Measurements from ENCODE around the gene MLN. TPM values are rescaled to one million over a fixed set of nuclear protein-coding genes. Genes with fewer than 3 reads are reported as not detected.

MLN gene
- total RNA-seq, 1 experiment from 2014 or later = not detected

GRCh38 chr6:33761581-33761921 lies 42.3 kb downstream of the MLN start:
- Histone ChIP-seq H3K4me3 (replicated peaks in 1 of 2; ENCODE audit: low read depth in 1 of 2, low read length in 2 of 2) (no peak overlapping the region), H3K27ac (ENCODE audit: low read depth, low read length) (no peak overlapping the region; the same call in 1 of the 2 replicates)

More at GRCh38 chr6:33761581-33761921, 42.3 kb downstream of the MLN start:
- intact Hi-C loops (cut with micrococcal nuclease) = no loop called here
- Histone ChIP-seq H3K36me3 (ENCODE audit: control insufficient read depth in 1 of 2, insufficient read depth in 2 of 2, low read length in 2 of 2) (no peaks in the 10 kb centered on the region), H3K4me1 (ENCODE audit: control insufficient read depth in 1 of 2, insufficient read depth in 2 of 2, low read length in 2 of 2) (peaks cover 6 to 19% of the 10 kb centered on the region in 2 experiments; a peak in 3 of 4 replicates), H3K27me3 (ENCODE audit: insufficient read depth, low read length) (no peaks in the 10 kb centered on the region), H3K9ac (ENCODE audit: low read length) (no peak overlapping the region), H2AFZ (ENCODE audit: low read depth, low read length, poor library complexity, severe bottlenecking) (no peak overlapping the region), H3K9me3 (ENCODE audit: control insufficient read depth in 1 of 2, insufficient read depth in 1 of 2, low read depth in 1 of 2, low read length in 2 of 2) (no peaks in the 10 kb centered on the region), H3K79me2 (ENCODE audit: insufficient read depth, low read length) (no peaks in the 10 kb centered on the region), H3K9me2 (ENCODE audit: insufficient read depth) (no peaks in the 10 kb centered on the region), H4K20me1 (ENCODE audit: insufficient read depth) (no peaks in the 10 kb centered on the region), H3K4me2 (ENCODE audit: low read length) (no peak overlapping the region)
- RAD21 ChIA-PET (ENCODE audit: low non-redundant PET in 1 of 2, low total read pairs in 2 of 2, uncharacterized antibody in 2 of 2, unreplicated experiment in 2 of 2) = no interaction called here
- no peak for TF ChIP-seq MAX (IDR thresholded peaks at IDR 0.05)
- TF ChIP-seq ZBTB33 (IDR thresholded peaks at IDR 0.05; ENCODE audit: extremely low read depth, insufficient replicate concordance, low read length) = no peak
- no peak for TF ChIP-seq POLR2AphosphoS5 (IDR thresholded peaks at IDR 0.05; ENCODE audit: low read depth, low read length)
- POLR2A ChIA-PET = no interaction called here
- no TSS peak for BruUV-seq (replicated peaks)
- ATAC-seq (no peak), DNase-seq (ENCODE audit: low read depth, low spot score) (no peak)
- CTCF ChIA-PET = interaction anchor here (1.1 to 1.5 kb wide), 3 partner anchors 10 to 266 kb away, joined by 4 to 7 read pairs (median 4); partner anchors contain the start of gene UQCC2
